ENCODE results near the gene C9orf50.

GRCh38 chr9:129576546-129577543 lies 44.1 kb downstream of the C9orf50 start:
- TF ChIP-seq, protein P1, sequence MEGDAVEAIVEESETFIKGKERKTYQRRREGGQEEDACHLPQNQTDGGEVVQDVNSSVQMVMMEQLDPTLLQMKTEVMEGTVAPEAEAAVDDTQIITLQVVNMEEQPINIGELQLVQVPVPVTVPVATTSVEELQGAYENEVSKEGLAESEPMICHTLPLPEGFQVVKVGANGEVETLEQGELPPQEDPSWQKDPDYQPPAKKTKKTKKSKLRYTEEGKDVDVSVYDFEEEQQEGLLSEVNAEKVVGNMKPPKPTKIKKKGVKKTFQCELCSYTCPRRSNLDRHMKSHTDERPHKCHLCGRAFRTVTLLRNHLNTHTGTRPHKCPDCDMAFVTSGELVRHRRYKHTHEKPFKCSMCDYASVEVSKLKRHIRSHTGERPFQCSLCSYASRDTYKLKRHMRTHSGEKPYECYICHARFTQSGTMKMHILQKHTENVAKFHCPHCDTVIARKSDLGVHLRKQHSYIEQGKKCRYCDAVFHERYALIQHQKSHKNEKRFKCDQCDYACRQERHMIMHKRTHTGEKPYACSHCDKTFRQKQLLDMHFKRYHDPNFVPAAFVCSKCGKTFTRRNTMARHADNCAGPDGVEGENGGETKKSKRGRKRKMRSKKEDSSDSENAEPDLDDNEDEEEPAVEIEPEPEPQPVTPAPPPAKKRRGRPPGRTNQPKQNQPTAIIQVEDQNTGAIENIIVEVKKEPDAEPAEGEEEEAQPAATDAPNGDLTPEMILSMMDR (IDR thresholded peaks at IDR 0.05; ENCODE audit: low read length) = no peak
- TF ChIP-seq EZH2phosphoT487 (IDR thresholded peaks at IDR 0.05; ENCODE audit: low read length) (no peak), EZH2 (optimal IDR thresholded peaks at IDR 0.05; ENCODE audit: low read depth, low read length) (no peak)
